ENCODE measurements around the gene TMEM44. TPM values are rescaled to one million over a fixed set of nuclear protein-coding genes. Genes with fewer than 3 reads are reported as not detected.

The TMEM44 gene
- total RNA-seq, 2 donors from 2014 or later = 0.87 to 0.94 TPM

DNA sequence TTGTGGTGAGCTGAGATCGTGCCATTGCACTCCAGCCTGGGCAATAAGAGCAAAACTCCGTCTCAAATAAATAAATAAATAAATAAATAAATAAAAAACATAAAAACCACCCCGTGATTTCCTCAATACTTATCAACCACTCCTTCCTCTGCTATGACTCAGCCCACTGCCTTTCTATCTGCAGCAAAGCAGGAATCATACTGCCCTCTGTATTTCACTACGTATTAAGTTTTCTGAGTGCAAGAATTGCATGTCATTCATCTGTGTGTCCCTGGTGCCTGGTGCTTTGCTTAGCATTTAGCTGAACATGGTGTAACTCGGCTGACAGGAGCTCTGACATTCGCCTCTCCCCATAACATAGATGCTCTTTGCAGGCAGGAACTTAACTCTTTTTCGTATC lies 31.6 kb upstream of the TMEM44 start:
- H3K9me3 ChIP-seq (ENCODE audit: control insufficient read depth, low read length, poor library complexity, severe bottlenecking) = no peaks in the 10 kb centered on the region
- Mint-ChIP-seq H3K4me1 (peaks cover 27% of the 10 kb centered on the region), H3K27ac (peak overlapping the region; percentile 6), H3K4me3 (no peak overlapping the region), H3K36me3 (ENCODE audit: low read depth) (peaks cover 11% of the 10 kb centered on the region), H3K27me3 (no peaks in the 10 kb centered on the region)
- DNase-seq (no peak), ATAC-seq (no peak)

DNA sequence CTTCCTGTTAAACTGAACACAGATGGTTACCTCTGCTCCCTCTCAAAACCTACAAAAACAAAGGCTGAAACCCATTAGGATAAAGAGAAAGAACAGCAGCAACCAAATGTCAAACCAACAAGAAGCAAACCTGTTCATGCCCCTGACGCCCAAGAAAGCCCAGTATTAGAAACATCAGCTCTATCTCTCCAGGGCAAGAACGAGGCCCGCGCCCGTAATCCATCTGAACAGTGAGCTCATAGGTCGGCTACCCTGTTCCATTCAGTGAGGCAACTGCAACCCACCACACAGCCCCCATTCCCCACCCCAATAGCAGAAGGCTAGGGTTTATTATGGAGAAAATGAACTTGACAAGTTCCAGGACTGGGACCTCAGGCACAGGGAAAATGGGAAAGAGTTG lies 28.7 kb upstream of the TMEM44 start:
- H3K27ac Mint-ChIP-seq = peak overlapping the region; percentile 14
- no peak overlapping the region for H3K4me3 Mint-ChIP-seq
- H3K36me3 Mint-ChIP-seq (ENCODE audit: low read depth) = peaks cover 5% of the 10 kb centered on the region

DNA sequence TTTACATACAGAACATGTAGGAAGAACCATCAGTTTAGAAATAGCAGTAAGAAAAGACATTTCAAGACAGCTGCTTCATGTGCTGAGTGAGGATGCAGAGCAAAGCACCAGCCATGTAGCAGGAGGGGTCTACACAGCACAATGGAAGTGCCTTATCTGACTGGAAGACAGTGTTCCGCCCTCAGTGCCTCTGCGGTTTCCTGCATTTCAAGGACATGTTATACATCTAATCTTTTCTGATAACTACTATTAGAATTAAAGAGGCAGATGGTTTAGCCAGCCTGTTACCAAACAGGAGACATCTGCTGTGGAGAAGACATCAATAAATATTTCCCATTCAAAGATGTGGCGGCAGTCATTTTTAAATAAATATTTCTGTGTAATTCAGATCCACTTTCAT lies 28.2 kb upstream of the TMEM44 start:
- Mint-ChIP-seq H3K27ac (no peak overlapping the region), H3K27me3 (no peaks in the 10 kb centered on the region), H3K36me3 (ENCODE audit: low read depth) (peaks cover 5% of the 10 kb centered on the region), H3K4me3 (no peak overlapping the region), H3K4me1 (peaks cover 13% of the 10 kb centered on the region)
- H3K9me3 ChIP-seq (ENCODE audit: control insufficient read depth, low read length, poor library complexity, severe bottlenecking) = no peaks in the 10 kb centered on the region
- peak; percentile 42 for ATAC-seq
- no peak for DNase-seq

More for the DNA sequence above, 28.7 kb upstream of the TMEM44 start:
- no peaks in the 10 kb centered on the region for H3K9me3 ChIP-seq (ENCODE audit: control insufficient read depth, low read length, poor library complexity, severe bottlenecking)
- DNase-seq (no peak), ATAC-seq (no peak)
- Mint-ChIP-seq H3K27me3 (no peaks in the 10 kb centered on the region), H3K4me1 (peaks cover 13% of the 10 kb centered on the region)

DNA sequence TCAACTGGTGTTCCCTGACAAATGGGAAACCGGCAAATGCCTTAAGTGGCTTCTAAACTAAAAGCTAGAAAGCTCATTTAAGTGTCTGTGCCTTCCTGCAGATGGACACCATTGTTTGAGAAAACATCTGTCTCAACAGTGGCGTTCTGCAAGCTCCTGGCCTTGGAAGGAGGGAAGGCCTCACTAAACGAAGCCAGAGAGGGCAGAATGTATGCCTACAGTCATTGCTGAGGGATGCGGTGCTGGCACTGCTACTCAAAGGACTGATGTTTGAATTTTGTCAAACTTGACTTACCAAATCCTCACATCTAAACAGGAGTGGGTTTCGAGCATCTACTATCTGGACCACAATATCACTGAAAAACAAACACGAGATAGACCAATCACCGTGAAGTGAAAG lies 26.6 kb upstream of the TMEM44 start:
- Mint-ChIP-seq H3K36me3 (ENCODE audit: low read depth) (peaks cover 2% of the 10 kb centered on the region), H3K4me3 (no peak overlapping the region), H3K27me3 (no peaks in the 10 kb centered on the region), H3K27ac (no peak overlapping the region), H3K4me1 (peaks cover 12% of the 10 kb centered on the region)
- ATAC-seq (no peak), DNase-seq (no peak)
- no peaks in the 10 kb centered on the region for H3K9me3 ChIP-seq (ENCODE audit: control insufficient read depth, low read length, poor library complexity, severe bottlenecking)

DNA sequence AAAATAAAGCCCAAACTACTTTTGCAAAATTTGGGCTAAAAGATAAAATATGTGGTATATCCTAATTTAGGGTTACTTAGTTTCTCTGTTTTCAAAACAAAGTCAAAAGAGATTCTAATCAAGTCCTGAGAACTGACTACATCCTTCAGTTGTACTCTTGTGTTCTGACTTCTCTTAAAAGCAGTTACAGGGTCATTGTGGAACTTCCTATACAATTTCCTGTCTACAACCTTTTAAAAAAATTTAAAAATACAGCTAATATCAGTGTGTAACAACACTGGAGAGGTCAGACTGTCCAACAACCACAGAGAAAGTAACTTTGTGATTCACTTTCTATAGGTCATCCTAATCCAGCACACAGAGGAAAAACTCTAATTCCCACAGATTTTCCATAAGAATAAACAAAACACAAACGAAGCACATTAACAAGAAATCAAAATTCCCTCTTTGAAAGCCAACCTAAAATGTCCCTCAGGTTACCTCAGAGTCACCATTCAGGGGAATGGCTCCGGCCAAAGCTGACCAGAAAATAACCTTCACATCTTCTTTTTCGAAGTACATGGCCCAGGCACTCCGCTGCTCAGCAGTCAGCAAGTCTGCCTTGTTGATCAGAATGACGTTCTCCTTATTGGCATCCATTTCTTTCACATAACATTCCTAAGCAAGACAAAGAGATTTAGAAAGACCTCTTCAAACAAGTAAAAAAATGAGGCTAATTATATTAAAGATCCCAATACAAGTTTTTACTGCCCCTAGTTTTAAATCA lies 25.4 kb upstream of the TMEM44 start:
- ATAC-seq = no peak
- DNase-seq = no peak
- H3K4me3 Mint-ChIP-seq = no peak overlapping the region
- peaks cover 18% of the 10 kb centered on the region for H3K4me1 Mint-ChIP-seq
- peaks cover 7% of the 10 kb centered on the region for H3K36me3 Mint-ChIP-seq (ENCODE audit: low read depth)
- H3K27me3 Mint-ChIP-seq = no peaks in the 10 kb centered on the region
- no peak overlapping the region for H3K27ac Mint-ChIP-seq
- H3K9me3 ChIP-seq (ENCODE audit: control insufficient read depth, low read length, poor library complexity, severe bottlenecking) = no peaks in the 10 kb centered on the region

DNA sequence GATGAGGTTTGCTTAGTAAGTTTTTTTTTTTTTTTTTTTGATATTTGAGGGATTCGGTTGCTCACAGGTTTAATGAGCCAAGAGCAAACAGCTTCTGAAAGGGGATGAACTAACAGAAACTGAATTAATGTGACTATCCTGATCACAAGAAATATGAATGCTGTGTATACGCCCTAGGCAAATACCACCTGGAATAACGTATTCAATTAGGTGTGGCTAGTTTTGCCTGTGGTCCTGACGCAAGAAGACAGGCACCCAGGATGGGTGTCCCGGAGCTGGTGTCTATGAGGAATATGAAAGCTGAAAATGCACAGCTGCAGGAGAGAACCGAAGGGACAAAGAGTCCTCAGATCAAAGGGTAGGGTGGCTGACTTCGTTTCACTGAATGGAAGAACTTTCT lies 24.2 kb upstream of the TMEM44 start:
- H3K9me3 ChIP-seq (ENCODE audit: control insufficient read depth, low read length, poor library complexity, severe bottlenecking) = no peaks in the 10 kb centered on the region
- Mint-ChIP-seq H3K36me3 (ENCODE audit: low read depth) (peaks cover 10% of the 10 kb centered on the region), H3K4me3 (no peak overlapping the region), H3K4me1 (peaks cover 17% of the 10 kb centered on the region), H3K27ac (no peak overlapping the region), H3K27me3 (no peaks in the 10 kb centered on the region)
- ATAC-seq (no peak), DNase-seq (no peak)

DNA sequence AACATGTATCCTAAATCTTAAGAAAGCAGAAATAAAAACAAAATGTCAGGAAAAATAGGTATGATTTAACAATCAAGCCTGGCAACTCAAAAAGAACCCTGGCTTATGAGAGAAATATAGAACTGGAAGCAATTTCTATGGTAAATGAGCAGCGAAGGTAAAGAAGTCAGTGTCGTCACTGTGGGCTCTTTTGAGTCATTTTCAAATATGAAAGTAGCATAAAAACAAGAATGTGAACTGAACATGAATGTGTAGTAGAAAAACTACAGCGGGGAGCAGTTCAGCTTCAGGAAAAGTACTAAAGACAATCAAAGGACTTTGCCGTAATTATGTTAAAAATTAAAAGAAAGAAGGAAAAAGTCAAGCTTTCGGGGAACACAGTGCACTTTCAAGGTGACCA lies 21.2 kb upstream of the TMEM44 start:
- Mint-ChIP-seq H3K36me3 (ENCODE audit: low read depth) (peaks cover 11% of the 10 kb centered on the region), H3K4me3 (no peak overlapping the region), H3K27me3 (no peaks in the 10 kb centered on the region), H3K4me1 (peaks cover 10% of the 10 kb centered on the region), H3K27ac (peak overlapping the region; percentile 69)
- DNase-seq (no peak), ATAC-seq (no peak)
- H3K9me3 ChIP-seq (ENCODE audit: control insufficient read depth, low read length, poor library complexity, severe bottlenecking) = no peaks in the 10 kb centered on the region

DNA sequence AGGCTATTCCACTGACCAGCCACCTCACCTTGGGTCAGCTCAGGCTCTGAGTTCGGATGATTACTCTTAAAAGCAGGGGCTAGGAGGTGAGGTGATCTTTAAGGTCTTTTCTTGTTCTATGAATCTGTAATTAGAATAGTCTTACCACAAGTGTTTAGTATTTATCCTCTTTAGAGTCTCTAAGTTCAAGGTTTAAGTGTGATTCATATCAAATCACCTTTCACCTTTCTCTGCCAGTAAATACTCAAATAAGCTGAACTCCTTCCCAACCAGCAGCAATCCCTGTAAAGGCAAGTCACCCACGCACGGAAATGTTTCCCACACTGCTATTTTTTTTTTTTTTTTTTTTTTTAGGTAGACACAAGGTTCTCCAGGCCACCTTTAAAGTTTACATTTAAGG lies 14.5 kb upstream of the TMEM44 start:
- no peak for ATAC-seq
- H3K4me1 Mint-ChIP-seq = peaks cover under 1% of the 10 kb centered on the region
- H3K4me3 Mint-ChIP-seq = no peak overlapping the region
- no peaks in the 10 kb centered on the region for H3K27me3 Mint-ChIP-seq
- no peaks in the 10 kb centered on the region for H3K9me3 ChIP-seq (ENCODE audit: control insufficient read depth, low read length, poor library complexity, severe bottlenecking)
- H3K27ac Mint-ChIP-seq = no peak overlapping the region
- no peak for DNase-seq
- peaks cover 12% of the 10 kb centered on the region for H3K36me3 Mint-ChIP-seq (ENCODE audit: low read depth)

DNA sequence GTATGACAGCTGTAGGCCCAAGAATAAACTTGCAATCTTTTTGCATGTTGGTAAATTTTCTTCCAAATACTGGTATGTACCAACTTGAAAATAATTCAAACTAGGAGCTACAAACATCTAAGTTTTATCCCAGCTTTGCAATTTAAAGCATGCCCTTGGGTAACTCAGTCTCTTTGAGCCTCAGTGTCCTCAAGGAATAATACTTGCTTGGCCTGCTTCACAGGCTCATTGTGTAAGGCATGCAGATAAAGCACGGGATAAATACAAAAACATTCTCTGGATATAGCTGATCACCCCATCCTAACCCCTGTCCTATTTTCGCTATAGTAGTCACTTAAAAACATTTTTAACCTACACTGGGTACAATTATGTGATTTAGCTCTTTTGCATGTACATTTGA lies 9.6 kb upstream of the TMEM44 start:
- H3K36me3 Mint-ChIP-seq (ENCODE audit: low read depth) = peaks cover 13% of the 10 kb centered on the region
- no peak overlapping the region for H3K4me3 Mint-ChIP-seq
- H3K27ac Mint-ChIP-seq = no peak overlapping the region
- no peaks in the 10 kb centered on the region for H3K27me3 Mint-ChIP-seq
- peaks cover 8% of the 10 kb centered on the region for H3K4me1 Mint-ChIP-seq
- DNase-seq (no peak), ATAC-seq (no peak)
- no peaks in the 10 kb centered on the region for H3K9me3 ChIP-seq (ENCODE audit: control insufficient read depth, low read length, poor library complexity, severe bottlenecking)

DNA sequence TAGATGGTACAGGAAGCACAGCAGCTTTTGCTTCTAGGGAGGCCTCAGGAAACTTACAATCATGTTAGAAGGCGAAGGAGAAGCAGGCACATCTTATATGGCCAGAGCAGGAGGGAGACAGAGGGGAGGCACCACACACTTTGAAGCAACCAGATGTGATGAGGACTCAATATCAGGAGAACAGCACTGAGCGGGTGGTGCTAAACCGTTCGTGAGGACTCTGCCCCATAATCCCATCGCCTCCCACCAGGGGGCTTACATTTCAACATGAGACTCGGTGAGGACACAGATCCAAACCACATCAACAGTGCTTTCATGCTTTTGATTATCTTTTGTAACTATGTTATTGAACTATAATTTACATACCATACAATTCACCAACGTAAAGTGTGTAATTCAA lies 7.6 kb upstream of the TMEM44 start:
- DNase-seq (peak in 1 of 3 donors; percentile 17), ATAC-seq (peak; percentile 68)
- Mint-ChIP-seq H3K27me3 (no peaks in the 10 kb centered on the region), H3K4me1 (peaks cover 10% of the 10 kb centered on the region), H3K4me3 (no peak overlapping the region), H3K36me3 (ENCODE audit: low read depth) (peaks cover 13% of the 10 kb centered on the region), H3K27ac (peak overlapping the region; percentile 16)
- no peaks in the 10 kb centered on the region for H3K9me3 ChIP-seq (ENCODE audit: control insufficient read depth, low read length, poor library complexity, severe bottlenecking)

DNA sequence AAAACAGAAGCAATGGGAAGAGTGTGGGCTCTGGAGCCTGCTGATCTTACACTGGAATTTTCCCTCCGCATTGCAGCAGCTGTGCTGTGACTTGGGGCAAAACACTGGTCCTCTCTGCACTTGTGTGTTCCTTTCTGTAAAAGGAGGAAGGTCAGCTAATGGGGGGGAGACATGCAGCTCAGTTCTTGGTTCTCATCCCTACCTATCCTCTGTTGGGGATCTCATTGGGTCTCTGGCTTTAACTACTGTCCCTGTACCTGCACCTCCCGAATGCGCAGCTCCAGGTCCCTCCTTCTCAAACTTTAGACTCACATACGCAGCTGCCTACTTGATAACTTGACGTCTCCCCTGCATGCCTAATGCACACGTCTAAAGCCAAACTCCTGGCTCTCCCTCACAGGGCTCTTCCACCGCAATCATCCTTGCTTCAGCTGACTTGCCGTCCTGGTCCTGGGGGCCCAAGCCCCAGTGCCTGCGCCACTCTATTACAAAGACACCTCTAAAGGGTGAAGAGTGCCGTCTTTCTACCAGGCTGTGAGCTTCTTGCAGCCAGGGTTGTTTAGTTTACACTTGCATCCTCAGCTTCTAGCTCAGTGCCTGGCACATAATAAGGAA lies 5.9 kb upstream of the TMEM44 start:
- peaks cover 13% of the 10 kb centered on the region for H3K4me1 Mint-ChIP-seq
- H3K27ac Mint-ChIP-seq = peak overlapping the region; percentile 37
- DNase-seq = no peak
- peaks cover 8% of the 10 kb centered on the region for H3K36me3 Mint-ChIP-seq (ENCODE audit: low read depth)
- H3K9me3 ChIP-seq (ENCODE audit: control insufficient read depth, low read length, poor library complexity, severe bottlenecking) = no peaks in the 10 kb centered on the region
- no peaks in the 10 kb centered on the region for H3K27me3 Mint-ChIP-seq
- H3K4me3 Mint-ChIP-seq = no peak overlapping the region
- no peak for ATAC-seq

DNA sequence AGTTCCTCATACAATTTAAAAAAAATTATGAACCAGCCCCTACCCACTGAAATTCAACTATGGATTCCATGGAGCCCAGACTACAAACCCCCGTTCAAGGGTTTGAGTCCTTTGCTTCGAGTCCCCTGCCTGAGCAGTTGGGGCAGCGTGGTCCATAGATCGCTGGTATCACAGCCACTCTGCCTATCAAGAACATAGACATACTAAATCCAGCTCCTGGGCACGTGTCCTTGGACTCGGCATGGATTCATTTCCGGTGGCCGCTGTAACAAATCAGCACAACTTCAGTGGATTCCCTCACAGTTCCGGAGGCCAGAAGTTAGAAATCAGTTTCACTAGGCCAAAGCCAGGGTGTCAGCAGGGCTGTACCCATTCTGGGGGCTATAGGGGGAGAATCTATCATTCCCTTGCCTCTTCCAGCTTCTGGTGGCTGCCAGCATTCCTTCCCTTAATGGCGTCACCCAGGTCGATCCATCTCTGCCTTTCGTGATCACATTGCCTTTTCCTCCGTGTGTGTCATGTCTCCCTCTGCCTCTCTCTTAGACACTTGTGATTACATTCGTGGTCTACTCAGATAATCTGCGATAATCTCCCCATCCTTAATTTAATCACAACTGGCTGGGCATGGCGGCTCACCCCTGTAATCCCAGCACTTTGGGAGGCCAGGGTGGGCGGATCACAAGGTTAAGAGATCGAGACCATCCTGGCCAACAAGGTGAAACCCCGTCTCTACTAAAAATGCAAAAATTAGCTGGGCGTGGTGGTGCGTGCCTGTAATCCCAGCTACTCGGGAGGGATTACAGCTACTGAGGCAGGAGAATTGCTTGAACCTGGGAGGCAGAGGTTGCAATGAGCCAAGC lies 4.6 kb upstream of the TMEM44 start:
- Mint-ChIP-seq H3K27ac (no peak overlapping the region), H3K27me3 (no peaks in the 10 kb centered on the region), H3K4me3 (no peak overlapping the region), H3K36me3 (ENCODE audit: low read depth) (peaks cover 4% of the 10 kb centered on the region), H3K4me1 (peaks cover 15% of the 10 kb centered on the region)
- ATAC-seq (no peak), DNase-seq (no peak)
- no peaks in the 10 kb centered on the region for H3K9me3 ChIP-seq (ENCODE audit: control insufficient read depth, low read length, poor library complexity, severe bottlenecking)

DNA sequence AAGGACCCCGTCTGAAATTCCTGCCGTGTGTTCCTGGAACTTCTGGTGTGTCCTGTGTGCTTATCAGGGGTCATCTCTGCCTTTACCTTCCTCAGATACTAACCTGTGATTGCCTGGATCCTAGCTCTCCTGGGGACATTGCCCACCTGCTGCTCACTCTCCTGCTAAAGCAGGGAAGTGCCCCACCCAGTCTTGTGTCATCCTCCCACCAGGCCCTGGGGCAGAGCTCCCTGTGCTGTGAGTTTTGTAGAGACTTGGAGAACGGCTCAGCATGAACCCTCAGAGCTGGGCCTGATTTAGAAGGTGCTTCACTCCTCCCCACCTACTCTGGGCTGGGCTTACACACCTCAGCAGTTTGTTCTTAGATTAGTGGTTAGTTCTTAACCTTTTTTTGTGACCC lies 3.8 kb upstream of the TMEM44 start:
- H3K9me3 ChIP-seq (ENCODE audit: control insufficient read depth, low read length, poor library complexity, severe bottlenecking) = no peaks in the 10 kb centered on the region
- H3K36me3 Mint-ChIP-seq (ENCODE audit: low read depth) = peaks cover 2% of the 10 kb centered on the region
- ATAC-seq = no peak
- no peaks in the 10 kb centered on the region for H3K27me3 Mint-ChIP-seq
- H3K4me1 Mint-ChIP-seq = peaks cover 15% of the 10 kb centered on the region
- no peak overlapping the region for H3K4me3 Mint-ChIP-seq
- H3K27ac Mint-ChIP-seq = peak overlapping the region; percentile 78
- DNase-seq = no peak

All from T-helper 17 cell (primary cell).